NCI-H2196 treated with DMSO at 0.1 percent for 48 hours (cell line): ENCODE results near the gene PFAS.
A peak's percentile ranks its signal among the peaks of the same experiment; 100 is the strongest.
"Not testable (repeated sequence)": the region's sequence is repeated elsewhere in the genome, so short reads cannot be mapped to it uniquely, and the experiment has no call there.

Source experiments
- DNase-seq: peaks from one replicate; lab custom pipeline; 2025; ENCODE audit not compliant: unreplicated experiment; lab: John Stamatoyannopoulos, UW

Gene PFAS

GRCh38 chr17:8248751-8249607, at the start of gene PFAS:
Gene PFAS (plus strand): TSS chr17:8249289. CDS start chr17:8253938, 4,649 bp downstream.
- peak; percentile 35 for DNase-seq

- no peak for DNase-seq
These were observed 44.1 kb upstream of the PFAS start for GRCh38 chr17:8204761-8205555.

- no peak for DNase-seq
These were observed 42.6 kb upstream of the PFAS start for GRCh38 chr17:8206536-8206935.

GRCh38 chr17:8209907-8210760, 39.0 kb upstream of the PFAS start, which contains the start of gene AURKB:
Gene AURKB (minus strand): TSS chr17:8210575. CDS start chr17:8210224, 351 bp downstream.
- DNase-seq = peak; percentile 72

- no peak for DNase-seq
These were observed 38.2 kb upstream of the PFAS start for GRCh38 chr17:8210761-8211458.

- no peak for DNase-seq
These were observed 36.5 kb upstream of the PFAS start for GRCh38 chr17:8212312-8213180.

- not testable (repeated sequence) for DNase-seq
These were observed 35.1 kb upstream of the PFAS start for GRCh38 chr17:8214000-8214399.

GRCh38 chr17:8220783-8221662, 28.1 kb upstream of the PFAS start:
- DNase-seq = peak; percentile 30

- peak; percentile 20 for DNase-seq
These were observed 27.3 kb upstream of the PFAS start for GRCh38 chr17:8221663-8222379.

- no peak for DNase-seq
These were observed 26.8 kb upstream of the PFAS start for GRCh38 chr17:8222380-8222629.

GRCh38 chr17:8222630-8223355, 26.3 kb upstream of the PFAS start:
- DNase-seq = peak; percentile 56

- DNase-seq = peak; percentile 12
These were observed 25.5 kb upstream of the PFAS start for GRCh38 chr17:8223356-8224126.

- DNase-seq = no peak
These were observed 23.9 kb upstream of the PFAS start for GRCh38 chr17:8224891-8225812.

- no peak for DNase-seq
These were observed 23.1 kb upstream of the PFAS start for GRCh38 chr17:8225813-8226535.
